BJ (cell line): ENCODE data around the gene HINT2. TPM values are rescaled to one million over a fixed set of nuclear protein-coding genes. Genes with fewer than 3 reads are reported as not detected.

Experiments used
- CTCF ChIA-PET: fragments of 350-600 bp; formaldehyde crosslinking; extraction: SDS; loops from one replicate; lab custom pipeline; 2021; ENCODE audit warnings: antibody characterized with exemption, inconsistent platforms; lab: Yijun Ruan, JAX
- POLR2A ChIA-PET: fragments of 300-600 bp; sonication (Branson Sonifier 250); formaldehyde crosslinking; extraction: SDS; loops from one replicate; lab custom pipeline; 2021; ENCODE audit warnings: antibody characterized with exemption; lab: Charles Lee
- DNase-seq: peaks from one replicate; pipeline ENCODE4 v3.0.0-alpha.2; 2011; ENCODE audit warnings: low read depth
- H3K27me3 ChIP-seq: 2 replicates; pipeline ENCODE4 v1.6.0; 2011; ENCODE audit warnings: low read length; ENCODE audit not compliant: control insufficient read depth, insufficient read depth
- H3K36me3 ChIP-seq: 2 replicates; pipeline ENCODE4 v1.5.1; 2011; ENCODE audit warnings: low read length; ENCODE audit not compliant: control insufficient read depth, insufficient read depth
- H3K4me3 ChIP-seq: 2 replicates; pipeline ENCODE4 v1.5.1; 2011; ENCODE audit warnings: low read depth, mild to moderate bottlenecking, control low read depth, low read length
- polyA plus RNA-seq: library from polyadenylated mRNA; depleted of rRNA; stranded (reverse); fragments of >200 nt; gene quantifications from 2 replicates; pipeline ENCODE4 v1.2.3, GENCODE V29; 2011
- TF ChIP-seq, protein P1 (sequence below): IDR thresholded peaks from 2 replicates; pipeline ENCODE4 v1.5.1; 2011; ENCODE audit warnings: low read depth, mild to moderate bottlenecking, control low read depth, inconsistent platforms, low read length, moderate library complexity; ENCODE audit not compliant: insufficient read depth

The HINT2 gene
- polyA plus RNA-seq, 1 experiment: 30.0 TPM

DNA sequence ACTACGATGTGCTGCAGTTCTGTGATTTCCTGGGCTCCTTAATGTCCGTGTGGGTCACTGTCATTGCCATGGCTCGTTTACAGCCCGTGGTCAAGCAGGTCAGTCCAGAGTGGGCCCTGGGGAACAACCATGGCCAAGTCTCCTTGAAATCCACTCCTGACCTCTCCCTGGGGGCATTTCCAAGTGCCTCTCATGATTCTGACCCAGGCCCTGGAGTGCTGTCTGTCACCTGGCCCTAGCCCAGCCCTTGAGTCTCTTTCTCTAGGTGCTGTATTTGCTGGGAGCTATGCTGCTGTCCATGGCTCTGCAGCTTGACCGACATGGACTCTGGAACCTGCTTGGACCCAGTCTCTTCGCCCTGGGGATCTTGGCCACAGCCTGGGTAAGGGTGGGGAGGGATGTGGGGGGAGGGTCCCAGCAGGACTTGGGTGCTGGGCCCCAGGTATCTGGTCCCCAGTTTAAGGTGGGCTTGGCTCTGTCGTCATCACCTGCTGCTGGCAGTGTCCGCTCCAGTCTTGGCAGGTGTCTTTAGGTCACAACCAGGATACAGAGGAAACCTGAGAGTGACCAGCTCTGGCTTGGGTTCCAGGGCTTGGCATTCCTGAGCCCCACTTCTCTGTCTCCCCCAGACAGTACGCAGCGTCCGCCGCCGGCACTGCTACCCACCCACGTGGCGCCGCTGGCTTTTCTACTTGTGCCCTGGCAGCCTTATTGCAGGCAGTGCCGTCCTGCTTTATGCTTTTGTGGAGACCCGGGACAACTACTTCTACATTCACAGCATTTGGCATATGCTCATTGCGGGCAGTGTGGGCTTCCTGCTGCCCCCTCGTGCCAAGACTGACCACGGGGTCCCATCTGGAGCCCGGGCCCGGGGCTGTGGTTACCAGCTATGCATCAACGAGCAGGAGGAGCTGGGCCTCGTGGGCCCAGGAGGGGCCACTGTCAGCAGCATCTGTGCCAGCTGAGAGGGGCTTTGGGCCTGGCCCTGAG is 38.3 kb upstream of the HINT2 start:
- POLR2A ChIA-PET: no interaction called here

DNA sequence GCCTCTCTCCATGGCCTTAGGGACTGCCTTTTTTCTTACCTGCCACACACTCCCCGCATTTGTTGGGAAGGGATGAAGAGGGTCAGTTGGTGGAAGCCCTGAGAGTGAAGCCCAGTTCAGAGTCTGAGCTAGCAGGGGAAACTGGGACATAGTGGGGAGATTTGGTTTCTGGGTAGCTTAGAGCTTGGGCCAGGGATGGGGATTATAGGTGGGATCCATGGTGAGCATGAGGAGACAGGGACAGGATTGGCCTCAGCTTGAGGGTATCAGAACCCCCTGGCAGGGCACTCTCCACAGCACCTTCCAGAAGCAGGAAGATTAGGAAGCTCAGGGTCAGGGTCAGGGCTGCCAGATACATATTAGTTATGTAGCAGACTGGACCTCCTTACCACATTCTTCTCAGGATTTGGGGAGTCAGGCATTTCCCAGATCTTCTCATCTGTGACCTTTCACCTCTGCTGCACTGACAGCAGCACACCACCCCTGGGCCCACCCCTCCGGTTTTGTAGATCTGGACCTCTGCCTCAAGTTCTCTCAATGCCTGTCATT is 37.5 kb upstream of the HINT2 start:
- DNase-seq: no peak
- ChIA-PET POLR2A (no interaction called here), CTCF (interaction anchor here (1.0 to 1.5 kb wide), 3 partner anchors 10 to 30 kb away, joined by 3 to 5 read pairs (median 5); no protein-coding TSS in a partner anchor)
- H3K36me3 ChIP-seq: no peaks in the 10 kb centered on the region
- no peaks in the 10 kb centered on the region; the same call in 1 of the 2 replicates for H3K27me3 ChIP-seq
- TF ChIP-seq, protein P1, sequence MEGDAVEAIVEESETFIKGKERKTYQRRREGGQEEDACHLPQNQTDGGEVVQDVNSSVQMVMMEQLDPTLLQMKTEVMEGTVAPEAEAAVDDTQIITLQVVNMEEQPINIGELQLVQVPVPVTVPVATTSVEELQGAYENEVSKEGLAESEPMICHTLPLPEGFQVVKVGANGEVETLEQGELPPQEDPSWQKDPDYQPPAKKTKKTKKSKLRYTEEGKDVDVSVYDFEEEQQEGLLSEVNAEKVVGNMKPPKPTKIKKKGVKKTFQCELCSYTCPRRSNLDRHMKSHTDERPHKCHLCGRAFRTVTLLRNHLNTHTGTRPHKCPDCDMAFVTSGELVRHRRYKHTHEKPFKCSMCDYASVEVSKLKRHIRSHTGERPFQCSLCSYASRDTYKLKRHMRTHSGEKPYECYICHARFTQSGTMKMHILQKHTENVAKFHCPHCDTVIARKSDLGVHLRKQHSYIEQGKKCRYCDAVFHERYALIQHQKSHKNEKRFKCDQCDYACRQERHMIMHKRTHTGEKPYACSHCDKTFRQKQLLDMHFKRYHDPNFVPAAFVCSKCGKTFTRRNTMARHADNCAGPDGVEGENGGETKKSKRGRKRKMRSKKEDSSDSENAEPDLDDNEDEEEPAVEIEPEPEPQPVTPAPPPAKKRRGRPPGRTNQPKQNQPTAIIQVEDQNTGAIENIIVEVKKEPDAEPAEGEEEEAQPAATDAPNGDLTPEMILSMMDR: no peak
- no peak overlapping the region for H3K4me3 ChIP-seq

More for the DNA sequence above, 38.3 kb upstream of the HINT2 start:
- CTCF ChIA-PET: interaction anchor here (0.6 to 1.1 kb wide), 3 partner anchors 13 to 58 kb away, joined by 3 to 5 read pairs (median 3); no protein-coding TSS in a partner anchor
- Histone ChIP-seq H3K4me3 (no peak overlapping the region), H3K27me3 (no peaks in the 10 kb centered on the region; the same call in 1 of the 2 replicates), H3K36me3 (no peaks in the 10 kb centered on the region)
- TF ChIP-seq, protein P1: no peak
- no peak for DNase-seq

DNA sequence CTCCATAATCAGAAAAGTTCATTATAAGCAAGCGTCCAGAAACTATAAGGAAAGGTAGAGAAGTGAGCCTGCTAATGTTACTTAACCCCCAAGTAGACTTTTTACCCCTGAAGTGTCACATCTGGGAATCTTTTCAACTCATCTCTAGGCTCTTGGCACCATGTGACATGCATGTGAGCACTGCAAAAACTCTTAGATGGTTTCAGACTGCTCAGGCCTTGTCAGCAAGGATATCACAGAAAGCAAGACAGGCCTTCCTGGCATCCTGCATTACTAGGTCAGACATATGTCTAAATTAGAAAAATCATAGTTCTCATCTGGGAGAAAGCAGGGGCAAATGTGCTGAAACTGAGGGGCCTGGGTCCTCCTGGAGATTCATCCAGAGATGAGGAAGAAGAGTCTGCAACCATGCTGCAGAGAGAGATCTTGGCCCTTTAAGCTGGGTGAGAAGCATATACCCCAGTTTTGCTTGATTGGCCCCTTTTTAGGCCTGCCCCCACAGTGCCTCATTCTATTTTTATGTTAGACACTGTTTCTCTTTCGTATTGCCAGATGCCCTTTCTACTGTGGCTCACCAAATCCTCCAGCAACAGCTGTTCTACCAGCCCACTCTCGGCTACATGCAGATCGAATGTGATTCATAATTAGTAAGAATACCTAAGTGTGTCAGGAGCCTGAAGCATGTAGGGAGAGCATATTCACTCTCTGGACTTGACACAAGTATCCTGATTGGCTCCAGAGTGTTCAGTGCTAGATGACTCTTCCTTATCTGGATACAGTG is 33.1 kb upstream of the HINT2 start:
- ChIA-PET CTCF (interaction anchor here (1.3 to 1.6 kb wide), 6 partner anchors 10 to 58 kb away, joined by 3 to 8 read pairs (median 5); no protein-coding TSS in a partner anchor), POLR2A (no interaction called here)
- Histone ChIP-seq H3K4me3 (no peak overlapping the region), H3K27me3 (no peaks in the 10 kb centered on the region), H3K36me3 (peaks cover 3% of the 10 kb centered on the region)
- TF ChIP-seq, protein P1: no peak
- peak; percentile 70 for DNase-seq

DNA sequence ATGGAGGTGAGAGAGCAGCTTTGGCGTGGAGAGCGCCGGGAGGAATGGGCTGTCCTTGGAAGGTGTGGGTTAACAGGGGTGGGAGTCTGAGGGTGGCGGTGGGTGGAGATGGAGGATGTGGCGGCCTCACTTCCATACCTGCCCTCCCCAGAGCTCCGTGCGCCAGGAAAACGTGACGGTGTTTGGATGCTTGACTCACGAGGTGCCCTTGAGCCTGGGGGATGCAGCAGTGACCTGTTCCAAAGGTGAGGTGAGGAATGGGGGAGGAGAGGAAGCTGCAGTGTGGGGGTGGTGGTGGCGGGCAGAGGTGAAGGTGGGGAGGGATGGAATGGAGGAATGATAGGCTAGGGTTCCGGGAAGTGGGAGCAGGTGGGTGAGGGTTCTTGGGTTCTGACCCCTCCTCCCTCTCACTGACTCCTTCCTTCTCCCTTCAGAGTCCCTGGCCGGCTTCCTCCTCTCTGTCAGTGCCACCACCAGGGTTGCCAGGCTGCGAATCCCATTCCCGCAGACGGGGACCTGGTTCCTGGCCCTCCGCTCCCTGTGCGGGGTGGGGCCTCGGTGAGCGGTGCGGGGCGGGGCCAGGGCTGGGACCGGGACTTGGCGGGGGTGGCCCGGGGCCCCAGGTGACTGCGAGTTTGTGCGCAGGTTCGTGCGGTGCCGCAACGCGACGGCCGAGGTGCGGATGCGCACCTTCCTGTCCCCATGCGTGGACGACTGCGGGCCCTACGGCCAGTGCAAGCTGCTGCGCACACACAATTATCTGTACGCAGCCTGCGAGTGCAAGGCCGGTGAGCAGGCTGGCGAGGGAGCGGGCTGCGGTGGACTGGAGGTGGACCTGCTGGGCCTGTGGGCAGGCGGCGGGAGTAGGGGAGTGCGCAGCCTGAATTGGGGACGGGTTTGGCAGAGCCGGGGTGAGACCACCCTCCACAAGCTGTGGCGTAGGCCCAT is 31.3 kb upstream of the HINT2 start:
- Histone ChIP-seq H3K36me3 (peaks cover 4% of the 10 kb centered on the region), H3K27me3 (no peaks in the 10 kb centered on the region), H3K4me3 (no peak overlapping the region)
- CTCF ChIA-PET: interaction anchor here (0.7 to 2.1 kb wide), 7 partner anchors 8 to 288 kb away, joined by 3 to 8 read pairs (median 4); no protein-coding TSS in a partner anchor
- no peak for DNase-seq
- TF ChIP-seq, protein P1: no peak
- POLR2A ChIA-PET: no interaction called here
